SH-SY5Y (cell line): ENCODE results near the gene SEPTIN2.

Experiments
- GATA2 ChIP-seq: IDR thresholded peaks from 2 replicates; pipeline ENCODE4 v1.6.1; 2011; ENCODE audit warnings: mild to moderate bottlenecking, low read depth, low read length
- GATA3 ChIP-seq: IDR thresholded peaks from 2 replicates; pipeline ENCODE4 v1.6.1; 2011; ENCODE audit warnings: low read depth, mild to moderate bottlenecking, low read length, moderate library complexity

Gene SEPTIN2

DNA sequence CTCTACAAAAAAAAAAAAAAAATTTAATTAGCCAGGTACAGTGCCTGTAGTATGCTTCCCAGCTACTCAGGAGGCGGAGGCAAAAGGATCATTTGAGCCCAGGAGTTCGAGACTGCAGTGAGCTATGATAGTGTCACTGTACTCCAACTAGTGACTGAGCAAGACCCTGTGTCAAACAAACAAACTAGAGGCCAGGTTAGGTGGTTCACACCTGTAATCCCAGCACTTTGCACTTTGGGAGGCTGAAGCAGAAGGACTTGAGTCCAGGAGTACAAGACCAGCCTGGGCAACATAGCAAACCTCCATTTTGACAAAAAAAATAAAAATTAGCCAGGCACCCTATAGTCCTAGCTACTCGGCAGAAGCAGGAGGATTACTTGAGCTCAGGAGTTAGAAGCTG is 13.6 kb upstream of the SEPTIN2 start:
- TF ChIP-seq GATA3 = no peak
- no peak for TF ChIP-seq GATA2

DNA sequence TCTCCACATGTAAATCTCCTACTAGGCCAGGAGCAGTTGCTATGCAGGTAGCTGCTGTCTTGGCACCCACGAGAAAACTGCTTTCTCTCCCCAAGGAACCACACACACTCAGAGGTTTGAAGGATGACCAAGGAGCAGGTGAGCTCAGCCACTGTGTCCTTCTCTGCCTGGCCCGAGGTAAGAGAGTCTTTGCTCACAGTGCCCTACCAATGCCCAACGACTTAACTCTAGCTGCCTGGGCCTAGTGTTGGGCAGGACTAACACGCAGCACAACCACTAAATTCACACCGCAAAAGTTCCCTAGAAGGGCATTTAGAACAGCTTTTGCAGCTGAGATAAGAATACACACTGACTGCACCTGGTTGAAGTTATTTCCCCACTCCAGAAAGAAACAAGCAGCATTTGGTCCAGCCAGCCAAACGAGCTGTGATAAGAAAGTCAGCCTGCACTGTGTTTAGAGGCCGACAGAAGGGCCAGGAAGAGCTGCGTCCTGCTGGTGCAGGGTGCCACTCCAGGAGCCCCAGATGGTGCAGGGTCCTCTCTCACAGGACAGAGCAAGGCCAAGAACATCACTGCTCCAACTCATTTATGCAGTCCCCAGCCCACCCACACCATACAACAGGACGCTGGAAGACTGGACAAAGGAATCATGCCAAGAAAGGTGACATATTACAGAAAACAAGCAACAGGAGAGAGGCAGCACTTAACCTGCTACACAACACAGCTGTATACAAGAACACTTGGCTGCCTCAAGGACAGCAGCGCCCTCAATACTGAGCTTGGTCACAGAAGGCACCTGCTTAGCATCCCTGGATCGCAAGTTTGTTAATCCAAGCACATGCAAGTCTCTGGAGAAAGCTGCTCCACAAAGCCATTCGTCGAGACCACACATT is 12.7 kb upstream of the SEPTIN2 start:
- no peak for TF ChIP-seq GATA3

DNA sequence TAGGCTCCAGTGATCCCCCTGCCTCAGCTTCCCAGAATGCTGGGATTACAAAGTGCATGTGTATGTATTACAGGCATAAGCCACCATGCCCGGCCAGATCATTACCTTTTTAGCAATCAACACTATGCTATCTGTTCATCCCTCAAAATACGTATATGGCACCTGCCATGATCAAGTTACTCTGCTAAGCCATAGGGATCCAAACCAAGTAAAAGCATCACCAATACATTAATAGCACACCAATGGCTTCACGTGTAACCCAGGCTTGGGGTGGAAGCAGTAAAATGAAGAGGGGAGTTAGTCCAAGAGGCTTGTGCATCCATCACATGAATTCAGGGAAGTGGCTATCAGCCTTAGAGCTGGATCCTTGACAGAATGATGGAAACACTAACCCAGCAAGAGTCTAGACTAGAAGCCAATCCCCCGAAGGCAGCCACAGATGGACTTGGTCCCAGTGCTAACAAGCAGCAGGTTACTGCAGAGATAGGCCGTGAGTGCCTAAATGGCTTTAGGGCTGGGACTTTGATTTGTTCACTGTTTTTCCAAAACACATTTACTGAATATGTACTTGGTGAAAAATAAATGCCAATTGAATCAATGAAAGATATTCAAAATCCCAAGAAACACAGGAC is 11.6 kb upstream of the SEPTIN2 start:
- TF ChIP-seq GATA2 = no peak
- no peak for TF ChIP-seq GATA3

DNA sequence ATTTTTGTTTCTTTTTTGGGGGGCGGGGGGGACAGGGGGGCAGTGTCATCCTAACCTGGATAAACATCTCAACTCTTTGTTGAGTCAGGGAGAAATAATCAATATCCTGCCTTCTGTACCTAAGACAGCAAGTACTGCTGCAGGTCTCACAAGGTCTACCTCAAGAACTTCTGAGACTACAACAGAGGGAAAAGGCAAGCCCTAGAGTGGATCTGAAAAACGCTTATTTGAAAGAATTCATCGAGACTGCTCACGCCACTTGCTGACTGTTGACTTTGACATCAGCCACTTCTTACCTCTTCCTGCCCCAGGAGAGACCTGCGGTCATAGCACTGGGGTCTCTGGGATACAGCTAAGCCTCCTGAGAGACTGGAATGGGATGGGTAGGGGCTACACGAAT is 8.7 kb upstream of the SEPTIN2 start:
- TF ChIP-seq GATA3 = no peak
- TF ChIP-seq GATA2 = no peak

DNA sequence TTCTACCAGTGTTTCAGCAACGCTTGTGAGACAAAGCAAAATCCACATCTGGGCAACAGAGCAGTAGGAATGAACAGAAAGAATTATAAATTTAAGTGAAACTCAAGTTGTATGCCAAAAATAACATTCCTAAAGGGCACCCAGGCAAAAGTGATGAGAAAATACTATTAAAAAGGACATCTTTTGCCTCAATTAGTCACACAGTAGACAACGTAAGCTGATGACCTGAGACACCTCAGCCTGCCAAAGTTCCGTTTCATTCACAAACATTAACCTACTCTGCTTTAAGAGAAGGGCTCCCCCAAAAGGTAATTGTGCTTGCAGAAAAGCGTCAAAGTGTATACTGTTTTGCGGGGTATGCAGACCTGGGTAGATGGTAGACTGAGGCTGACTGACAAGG is 7.5 kb upstream of the SEPTIN2 start:
- TF ChIP-seq GATA3 (no peak), GATA2 (no peak)

DNA sequence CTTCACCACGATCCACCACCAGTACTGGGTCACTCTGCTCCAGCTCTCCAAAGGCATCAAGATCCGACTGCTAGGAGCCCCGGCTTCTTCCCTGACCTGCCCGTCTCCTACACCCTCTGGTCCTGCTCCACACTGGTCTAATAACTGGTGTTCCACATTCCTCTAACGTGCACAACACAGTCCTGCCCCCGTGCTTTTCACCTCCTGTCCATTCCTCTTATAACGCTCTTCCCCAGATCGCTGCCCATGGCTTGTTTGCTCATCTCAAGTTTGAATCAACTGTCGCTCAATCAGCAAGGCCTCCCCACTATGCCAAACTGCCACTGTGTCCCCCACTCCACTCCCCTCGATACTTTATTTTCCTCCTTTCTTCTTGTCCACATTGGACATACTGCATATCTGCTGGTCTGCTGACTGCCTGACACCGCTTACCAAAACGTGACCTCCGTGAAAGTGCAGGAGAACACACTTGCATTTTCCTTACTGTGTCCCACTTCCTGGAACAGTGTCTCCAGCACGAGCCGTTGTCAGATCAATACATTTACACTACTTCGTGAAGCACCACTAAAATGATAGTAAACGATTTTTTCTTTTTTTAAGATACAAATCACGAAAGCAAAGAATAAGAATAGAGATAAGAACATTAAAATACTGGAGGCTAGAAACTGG is 6.8 kb upstream of the SEPTIN2 start:
- TF ChIP-seq GATA2 (no peak), GATA3 (no peak)

DNA sequence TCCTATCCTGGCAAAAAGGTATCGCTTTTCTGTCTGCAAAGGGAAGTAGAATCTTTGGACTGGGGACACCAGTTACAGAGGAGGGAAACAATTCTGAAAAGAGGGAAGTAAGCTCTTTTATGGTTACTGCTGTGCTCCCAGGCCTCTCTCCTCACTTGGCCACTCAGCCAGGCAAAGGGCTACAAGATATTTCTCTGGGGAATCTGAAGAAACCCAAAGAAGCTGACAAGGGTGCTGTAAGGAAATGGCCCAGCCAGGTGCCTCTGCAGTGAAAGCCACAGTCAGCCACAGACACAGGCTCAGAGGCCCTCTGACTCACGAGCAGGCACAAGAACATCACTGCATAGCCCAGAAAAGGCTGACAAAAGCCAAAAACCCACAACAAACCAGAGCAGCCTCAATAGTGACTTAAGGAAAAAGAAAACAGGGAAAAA is 6.0 kb upstream of the SEPTIN2 start:
- TF ChIP-seq GATA3 (no peak), GATA2 (no peak)

DNA sequence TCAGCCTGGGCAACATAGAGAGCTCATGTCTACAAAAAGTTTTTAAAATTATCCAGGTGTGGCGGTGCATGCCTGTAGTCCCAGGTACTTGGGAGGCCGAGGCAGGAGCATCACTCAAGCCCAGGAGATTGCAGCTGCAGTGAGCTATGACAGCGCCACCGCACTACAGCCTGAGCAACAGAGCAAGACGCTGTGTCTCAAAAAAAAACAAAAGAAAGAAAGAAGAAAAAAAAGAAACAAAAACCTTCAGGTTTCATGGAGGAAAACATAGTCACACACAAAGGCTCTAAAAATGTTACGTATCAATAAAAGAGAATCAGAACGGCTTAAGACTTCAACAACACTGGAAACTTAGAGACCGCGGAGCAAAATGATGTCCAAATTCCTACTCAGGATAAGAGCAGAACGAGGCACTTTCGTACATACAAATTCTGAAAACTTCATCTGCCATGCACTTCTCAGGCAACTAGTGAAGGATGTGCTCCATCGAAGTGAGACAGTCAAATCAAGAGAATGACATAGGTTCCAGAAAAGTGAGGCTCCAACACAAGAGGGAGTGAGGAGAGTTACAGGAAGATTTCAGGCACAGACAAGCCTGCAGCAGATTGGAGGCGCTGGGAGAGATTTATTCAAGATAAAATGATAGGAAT is 4.7 kb upstream of the SEPTIN2 start:
- no peak for TF ChIP-seq GATA2
- no peak for TF ChIP-seq GATA3

DNA sequence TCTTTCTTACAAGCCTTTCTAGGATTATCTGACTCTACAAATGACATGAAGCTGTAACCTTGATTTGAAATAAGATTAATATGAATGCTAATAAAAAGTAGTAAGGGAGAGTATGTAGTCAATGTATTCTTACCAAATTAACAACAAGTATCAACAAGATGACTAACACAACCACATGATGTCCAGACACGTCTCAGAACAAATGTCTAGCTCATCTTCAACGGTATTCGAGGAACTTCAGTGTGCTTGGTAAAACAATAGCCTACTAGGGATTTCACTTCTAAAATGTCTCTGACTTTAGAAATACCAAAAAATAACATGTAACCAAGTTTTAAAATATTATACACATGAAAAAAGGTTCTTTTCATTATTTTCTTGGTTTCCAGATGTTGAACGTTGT is 3.6 kb upstream of the SEPTIN2 start:
- TF ChIP-seq GATA2 = no peak
- no peak for TF ChIP-seq GATA3

DNA sequence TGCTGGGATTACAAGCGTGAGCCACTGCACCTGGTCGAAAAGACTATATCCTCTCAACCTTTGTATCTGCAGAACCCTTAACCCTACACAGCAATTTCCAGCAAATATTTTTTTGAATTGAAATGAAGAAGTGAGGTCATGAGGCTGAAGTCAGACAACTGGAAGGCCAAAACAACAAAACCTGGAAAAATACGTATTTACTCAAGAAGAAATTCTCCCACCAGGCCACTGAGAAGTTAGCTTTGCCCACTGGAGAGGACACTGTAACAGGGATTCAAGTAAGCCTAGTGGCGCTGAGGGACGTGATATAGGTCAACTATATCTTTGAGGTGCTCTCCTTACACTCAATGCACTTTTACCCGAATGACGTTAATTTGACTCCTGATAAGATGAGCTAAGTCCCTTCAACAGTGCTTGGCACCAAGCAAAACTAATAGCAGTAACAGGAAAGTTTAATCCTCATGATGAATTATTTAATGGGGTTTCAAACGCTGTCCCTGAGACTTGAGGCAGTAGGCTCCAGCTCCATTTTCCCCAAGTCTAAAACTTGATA is 2.1 kb upstream of the SEPTIN2 start:
- TF ChIP-seq GATA3 (no peak), GATA2 (no peak)

DNA sequence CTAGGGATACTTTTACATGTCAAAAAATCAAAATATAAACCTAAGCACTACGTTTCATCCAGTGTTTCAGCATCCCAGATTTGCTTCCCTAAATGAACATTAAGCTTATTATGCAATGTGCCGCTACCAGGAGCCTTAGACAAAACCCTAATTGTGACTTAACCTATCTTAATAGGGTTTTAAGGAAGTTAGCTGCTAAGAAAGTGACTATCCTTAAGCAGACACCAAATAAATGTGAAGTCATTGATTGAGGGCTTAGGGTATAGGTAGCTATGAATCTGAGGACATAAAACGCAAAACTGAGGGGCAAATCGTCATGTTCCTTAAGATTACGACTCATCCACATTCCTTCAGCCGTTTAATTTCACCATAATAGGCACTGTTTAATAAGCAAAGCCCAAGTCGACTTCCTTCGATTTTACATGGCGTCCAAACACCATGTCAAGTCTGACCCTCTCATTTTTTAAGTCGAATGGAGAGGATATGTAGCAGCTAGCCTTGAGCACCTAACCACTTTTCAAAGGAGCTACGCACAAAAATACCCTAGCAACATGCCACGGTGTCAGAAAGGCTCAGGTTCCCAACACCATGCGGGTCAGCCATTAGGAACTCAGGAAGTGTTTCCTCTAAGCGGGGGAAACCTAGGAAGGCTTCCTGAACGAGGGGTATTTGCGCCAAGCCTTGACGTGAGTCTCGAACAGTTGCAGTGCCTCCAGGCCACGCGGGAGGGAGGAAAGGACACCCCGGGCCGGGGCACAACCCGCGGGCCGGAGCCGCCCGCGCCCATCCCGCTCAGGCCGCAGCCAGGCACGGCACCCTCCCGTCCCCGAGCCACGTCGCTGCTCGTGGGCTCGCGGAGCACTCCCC is 1.3 kb upstream of the SEPTIN2 start:
- TF ChIP-seq GATA2 (no peak), GATA3 (no peak)

DNA sequence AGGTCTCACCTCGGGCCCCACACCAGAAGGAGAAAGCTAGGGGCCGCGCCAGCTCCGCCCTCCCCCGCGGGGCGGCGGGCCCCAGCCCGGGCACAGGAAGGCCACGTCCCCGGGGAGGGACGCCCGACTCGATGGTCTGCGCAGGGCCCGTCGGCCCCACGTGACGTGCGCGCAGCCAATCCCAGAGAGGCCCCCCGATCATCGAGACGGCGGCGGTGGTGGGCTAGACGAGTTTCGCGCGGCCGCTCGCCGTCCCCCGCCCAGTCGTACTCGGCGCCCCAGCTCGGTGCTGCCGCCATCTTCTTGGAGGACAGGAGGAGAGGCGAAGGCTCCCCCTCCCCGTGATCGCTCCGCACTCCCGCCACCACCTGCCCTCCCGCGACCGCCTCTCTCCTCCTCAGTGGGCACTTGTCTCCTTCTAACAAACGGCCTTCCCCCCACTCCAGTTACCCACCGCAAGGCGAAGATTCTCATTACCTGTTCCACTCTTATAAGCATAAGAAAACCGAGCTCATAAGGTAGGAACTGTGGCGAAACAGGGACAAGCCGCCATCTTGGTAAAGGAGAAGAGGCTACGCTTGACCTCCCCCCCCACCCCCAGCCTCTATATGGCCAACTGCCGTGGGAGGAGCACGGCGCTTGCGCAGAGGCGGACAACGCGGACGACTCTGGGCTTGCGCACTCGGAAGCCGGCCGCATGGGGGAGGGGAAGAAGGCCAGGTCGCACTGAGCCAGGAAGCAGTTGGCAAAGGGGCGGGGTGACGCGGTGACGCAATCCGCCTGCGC is 439 bp upstream of the SEPTIN2 start, which contains the start of gene HDLBP:
TSS of gene HDLBP (minus strand) at position 580 of the 786 bp plus-strand sequence. CDS start 48,803 bp downstream, outside the sequence.
- no peak for TF ChIP-seq GATA2
- no peak for TF ChIP-seq GATA3
